DMS114 treated with DMSO at 0.1 percent for 48 hours (cell line): ENCODE results near the gene GNL3L.
A peak's percentile ranks its signal among the peaks of the same experiment; 100 is the strongest.
"Not testable (repeated sequence)": the region's sequence is repeated elsewhere in the genome, so short reads cannot be mapped to it uniquely, and the experiment has no call there.

Source experiments
- DNase-seq: peaks from one replicate; lab custom pipeline; 2025; ENCODE audit not compliant: unreplicated experiment; lab: John Stamatoyannopoulos, UW

The GNL3L gene, protein sequence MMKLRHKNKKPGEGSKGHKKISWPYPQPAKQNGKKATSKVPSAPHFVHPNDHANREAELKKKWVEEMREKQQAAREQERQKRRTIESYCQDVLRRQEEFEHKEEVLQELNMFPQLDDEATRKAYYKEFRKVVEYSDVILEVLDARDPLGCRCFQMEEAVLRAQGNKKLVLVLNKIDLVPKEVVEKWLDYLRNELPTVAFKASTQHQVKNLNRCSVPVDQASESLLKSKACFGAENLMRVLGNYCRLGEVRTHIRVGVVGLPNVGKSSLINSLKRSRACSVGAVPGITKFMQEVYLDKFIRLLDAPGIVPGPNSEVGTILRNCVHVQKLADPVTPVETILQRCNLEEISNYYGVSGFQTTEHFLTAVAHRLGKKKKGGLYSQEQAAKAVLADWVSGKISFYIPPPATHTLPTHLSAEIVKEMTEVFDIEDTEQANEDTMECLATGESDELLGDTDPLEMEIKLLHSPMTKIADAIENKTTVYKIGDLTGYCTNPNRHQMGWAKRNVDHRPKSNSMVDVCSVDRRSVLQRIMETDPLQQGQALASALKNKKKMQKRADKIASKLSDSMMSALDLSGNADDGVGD

DNA sequence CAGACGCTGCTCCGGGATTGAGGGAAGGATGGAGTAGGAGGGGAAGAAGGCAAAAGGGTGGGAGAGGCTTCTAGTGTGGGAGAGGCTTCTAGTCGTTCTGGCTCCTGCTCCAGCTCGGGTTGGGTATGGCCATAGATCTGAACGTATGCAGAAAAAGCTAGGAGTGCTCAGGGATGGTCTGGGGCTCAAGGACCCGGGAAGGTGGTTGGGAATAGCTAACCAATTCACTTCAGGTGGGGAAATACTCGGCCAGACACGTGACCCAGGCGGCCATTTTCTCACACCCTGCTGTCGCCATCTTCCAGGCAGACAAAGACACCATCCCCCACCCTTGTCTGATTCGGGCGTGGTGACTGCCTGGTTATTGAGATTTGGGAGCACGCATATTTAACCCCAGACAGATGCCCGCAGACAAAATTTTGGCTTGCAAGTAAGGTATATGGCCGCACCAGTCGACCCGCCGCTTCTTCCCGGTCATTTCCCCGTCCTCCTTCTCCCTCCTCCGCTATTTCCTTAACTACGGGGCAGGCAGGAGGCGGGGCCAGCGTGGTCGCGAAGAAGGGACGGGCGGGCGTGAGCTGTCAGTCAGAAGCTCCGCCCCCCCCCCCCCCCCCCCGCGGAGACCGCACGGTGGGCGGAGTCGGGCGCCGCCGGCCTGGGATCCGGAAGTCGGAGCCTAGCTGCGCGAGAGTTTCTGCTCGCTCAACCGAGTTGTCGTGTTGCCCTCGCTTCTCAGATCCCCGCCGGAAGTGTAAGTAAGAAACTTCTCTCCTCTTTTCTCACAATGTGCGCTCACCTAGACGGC, at the start of gene GNL3L:
Gene GNL3L, plus strand, starts transcription at position 668 of the 805 bp plus-strand sequence. CDS start 2,348 bp downstream, outside the sequence.
- DNase-seq: peak; percentile 74

DNA sequence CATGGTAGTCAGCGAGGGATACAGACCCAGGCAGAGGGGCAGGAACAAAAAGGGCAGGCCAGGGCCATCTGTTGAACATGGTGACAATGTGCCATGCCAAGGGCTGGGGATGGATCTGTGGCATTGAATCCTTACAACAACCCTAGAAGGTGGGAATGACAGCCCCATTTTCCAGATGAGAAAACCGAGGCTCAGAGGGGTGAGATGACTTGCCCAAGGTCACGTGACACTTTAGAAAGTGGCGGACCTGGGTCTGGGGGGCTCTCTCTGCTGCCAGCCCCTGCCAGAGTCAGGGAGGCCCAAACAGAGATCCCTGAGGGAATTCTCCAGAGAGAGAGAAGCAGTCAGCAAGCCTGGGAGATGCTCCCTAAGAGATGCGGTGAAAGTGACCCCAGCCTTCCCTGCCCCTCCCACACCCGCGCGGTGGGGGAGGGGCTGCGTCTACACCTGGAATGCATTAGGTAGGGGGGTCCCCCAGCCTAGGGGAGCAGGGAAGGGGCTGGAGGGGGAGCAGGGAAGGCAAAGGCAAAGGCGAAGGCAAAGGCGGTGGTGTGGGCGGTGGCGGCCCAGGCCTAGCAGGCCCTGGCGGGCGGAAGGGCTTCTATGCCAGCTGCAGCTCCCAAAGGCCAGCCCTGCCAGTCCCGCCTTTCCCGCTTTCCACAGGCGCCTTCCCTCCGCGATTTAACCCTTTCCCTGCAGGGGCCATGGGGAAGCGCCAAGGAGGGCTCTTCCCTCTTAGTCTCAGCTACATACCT, 47.0 kb upstream of the GNL3L start:
- DNase-seq: no peak

DNA sequence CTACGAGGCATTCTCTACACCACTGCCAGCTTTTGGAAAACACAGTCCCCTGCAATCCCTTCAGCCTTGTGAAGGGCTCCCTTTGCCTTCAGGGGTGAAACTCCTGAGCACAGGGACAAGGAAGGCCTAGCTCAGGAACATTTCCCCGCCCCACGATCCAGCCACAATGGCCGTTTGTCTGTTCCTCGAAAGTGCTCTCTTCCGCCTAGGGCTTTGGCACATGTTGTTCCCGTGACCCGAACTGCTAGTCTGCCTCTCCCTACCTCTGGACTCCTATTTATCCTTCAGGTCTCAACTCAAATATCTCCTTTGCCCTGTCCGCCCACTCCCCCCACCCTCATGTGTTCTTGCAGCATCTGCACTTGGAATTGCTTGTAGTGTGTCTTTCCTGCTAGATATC, 46.1 kb upstream of the GNL3L start:
- no peak for DNase-seq

DNA sequence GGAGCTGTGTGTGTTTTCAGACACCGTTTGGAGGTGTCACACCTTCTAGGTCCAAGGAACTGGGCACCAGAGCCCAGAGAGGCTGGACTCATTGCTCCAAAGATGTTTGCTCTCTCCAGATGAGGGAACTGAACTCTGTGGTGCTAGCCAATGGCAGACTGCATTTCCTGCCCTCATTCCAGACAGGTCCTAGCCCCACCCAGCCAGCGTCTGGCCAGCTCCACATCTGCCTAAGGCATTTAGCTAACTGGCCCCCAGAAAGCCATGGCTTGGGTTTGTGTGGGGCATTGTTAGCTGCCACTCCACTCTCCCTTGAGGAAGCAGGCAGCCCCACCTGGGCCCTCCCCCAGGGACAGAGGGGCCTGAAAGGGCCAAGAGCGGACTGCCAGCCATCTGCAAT, 45.4 kb upstream of the GNL3L start:
- DNase-seq: no peak

DNA sequence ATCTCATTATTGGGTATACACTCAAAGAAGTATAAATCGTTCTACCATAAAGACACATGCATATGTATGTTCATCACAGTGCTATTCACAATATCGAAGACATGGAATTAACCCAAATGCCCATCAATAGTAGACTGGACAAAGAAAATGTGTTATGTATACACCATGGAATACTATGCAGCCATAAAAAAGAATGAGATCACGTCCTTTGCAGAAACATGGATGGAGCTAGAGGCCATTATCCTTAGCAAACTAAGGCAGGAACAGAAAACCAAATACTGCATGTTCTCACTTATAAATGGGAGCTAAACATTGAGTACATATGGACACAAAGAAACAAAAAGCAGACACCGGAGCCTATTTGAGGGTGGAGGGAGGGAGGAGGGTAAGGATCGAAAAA, 40.2 kb upstream of the GNL3L start:
- not testable (repeated sequence) for DNase-seq

DNA sequence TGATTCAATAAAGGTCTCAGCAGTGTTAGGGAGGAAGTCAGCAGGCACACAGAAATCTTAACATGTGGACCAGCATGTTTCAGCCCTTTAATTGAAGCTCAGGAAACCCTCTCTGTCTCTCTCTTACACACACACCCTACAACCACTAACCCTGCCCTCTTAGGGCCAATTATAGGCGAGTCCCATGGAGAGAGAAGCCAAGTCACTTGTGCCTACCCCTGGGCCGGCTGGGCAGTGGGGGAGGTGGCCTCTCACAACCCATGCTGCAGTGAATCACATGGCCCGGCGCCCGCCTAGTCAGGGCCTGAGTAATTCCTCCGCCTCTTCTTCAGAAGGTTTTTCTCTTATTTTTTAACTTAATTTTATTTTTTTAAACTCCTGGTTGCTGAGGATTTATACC, 37.7 kb upstream of the GNL3L start:
- no peak for DNase-seq

DNA sequence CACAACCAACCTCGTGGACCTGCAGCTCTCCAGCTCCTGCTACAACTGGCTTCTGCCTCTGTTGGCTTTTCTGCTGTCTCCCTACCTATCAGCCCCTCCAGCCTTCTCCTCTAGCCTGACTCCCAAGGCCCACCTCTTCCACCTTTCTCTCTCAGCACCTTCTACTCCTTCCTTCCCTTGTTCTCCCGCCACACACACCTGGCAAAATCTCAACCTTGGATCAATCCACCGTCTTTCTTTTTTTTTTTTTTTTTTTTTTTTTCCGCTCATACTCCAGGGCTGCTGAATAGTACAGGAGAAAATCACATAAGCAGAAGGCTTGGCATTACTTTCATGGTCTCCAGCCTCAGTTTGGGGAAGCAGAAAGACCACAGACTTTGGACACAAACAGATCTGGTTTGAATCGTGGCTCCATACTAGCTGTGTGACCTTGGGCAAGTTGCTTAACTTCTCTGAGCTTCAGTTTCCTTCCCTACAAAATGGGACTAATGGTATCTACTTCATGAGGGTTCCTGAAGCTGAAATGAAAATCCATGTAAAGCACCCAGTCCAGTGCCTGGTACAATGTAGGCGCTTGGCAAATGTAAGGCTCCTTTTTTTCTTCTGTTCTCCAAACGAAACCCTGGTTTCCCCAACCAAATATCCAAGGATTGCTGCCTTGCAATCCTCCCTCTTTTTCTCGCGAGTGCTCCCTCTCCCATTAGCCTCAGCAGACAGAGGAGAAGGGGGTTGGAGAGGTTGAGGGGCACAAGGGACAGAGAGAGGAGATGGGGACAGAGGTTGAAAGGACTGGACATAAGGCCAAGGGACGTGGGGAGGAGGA, 35.6 kb upstream of the GNL3L start:
- DNase-seq: no peak

DNA sequence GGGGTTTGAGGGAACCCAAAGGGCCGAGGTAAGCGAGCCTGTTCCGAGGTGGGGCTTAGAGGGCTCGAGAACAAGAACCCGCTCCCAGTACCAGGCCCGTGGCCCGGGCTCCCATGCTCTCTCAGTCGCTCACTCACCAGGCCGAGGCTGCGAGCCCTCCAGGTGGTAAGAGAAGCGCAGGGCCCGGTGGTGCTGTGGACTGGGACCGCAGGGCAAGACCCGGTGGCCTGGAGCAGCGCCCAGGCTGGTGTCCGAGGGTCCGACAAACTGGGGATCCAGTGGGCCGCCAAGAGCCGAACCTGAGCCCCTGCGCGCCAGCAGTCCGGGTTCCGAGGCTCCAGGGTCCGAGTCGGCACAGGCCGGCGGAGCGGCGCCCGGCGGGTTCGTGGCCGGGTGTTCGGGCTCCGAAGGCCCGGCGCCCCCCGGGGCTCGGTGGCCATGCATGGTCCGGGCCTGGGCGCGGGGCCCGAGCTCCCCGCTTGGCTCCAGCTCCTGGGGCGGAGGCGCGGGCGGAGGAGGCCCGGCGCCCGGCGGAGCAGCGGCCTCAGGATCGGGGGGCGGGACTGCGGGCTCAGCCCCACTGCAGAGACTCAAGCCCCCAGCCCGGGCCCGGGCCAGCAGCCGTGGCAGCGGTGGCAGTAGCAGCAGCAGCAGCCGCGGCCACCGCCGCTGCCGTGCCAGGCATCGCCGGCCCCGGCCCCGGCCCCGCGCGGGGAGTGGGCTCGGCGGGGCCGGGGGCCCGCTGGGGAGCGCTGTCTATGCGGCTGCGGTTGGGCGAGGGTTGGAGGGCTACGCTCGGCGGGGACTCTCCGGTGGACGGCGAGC, 34.8 kb upstream of the GNL3L start:
- no peak for DNase-seq

DNA sequence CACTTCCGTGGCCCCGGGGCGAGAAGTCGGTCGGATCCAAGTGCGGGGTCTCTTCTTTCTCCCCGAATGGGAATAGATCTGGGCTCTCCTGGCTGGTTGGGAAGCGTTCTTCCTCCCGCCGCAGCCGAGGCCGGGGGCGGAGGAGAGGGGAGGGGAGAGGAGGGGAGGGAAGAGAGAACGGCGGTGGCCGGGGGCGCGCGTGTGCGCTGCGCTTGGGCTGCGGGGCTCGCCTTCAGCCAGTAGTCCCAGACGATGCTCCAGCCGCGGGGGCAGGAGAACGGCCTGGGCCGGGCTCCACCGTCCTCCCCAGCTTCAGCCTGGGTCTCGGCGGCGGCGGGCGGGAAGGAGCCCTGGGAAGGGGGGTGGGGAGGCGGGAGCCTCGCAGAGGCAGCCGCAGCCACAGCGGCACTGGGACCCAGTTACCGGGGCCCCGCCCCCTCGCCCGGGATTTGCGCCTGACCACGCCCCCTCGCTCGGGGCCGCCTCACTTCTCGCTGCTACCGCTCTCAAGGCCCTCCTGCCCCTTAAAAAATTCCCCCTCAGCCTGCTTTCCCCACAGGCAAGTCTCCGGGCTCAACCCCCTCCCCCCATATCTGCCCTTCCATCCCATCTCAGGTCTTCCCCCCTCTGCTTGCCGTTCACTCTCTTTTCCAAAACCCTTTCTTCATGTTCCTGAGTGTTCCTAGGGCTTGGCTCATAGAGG, 34.1 kb upstream of the GNL3L start, which contains the start of gene FGD1:
Gene FGD1, minus strand, starts transcription at position 421 of the 703 bp plus-strand sequence. CDS start 802 bp downstream, outside the sequence.
- DNase-seq: peak; percentile 35

DNA sequence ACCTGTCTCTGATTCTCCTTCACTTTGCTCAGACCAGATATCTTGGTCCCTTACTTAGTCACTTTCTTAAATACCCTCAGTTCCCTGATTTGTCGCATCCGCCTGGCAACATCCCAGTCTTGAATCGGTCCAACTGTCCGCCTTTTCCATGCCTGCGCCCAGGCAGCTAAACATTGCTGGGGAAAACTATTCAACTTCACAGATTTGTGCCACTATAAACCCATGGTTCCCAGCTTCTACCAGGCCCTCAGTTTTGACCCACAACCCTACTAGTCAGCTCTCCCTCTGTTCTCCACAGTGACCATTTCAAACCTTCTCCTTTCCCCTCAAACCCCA, 33.5 kb upstream of the GNL3L start:
- no peak for DNase-seq

DNA sequence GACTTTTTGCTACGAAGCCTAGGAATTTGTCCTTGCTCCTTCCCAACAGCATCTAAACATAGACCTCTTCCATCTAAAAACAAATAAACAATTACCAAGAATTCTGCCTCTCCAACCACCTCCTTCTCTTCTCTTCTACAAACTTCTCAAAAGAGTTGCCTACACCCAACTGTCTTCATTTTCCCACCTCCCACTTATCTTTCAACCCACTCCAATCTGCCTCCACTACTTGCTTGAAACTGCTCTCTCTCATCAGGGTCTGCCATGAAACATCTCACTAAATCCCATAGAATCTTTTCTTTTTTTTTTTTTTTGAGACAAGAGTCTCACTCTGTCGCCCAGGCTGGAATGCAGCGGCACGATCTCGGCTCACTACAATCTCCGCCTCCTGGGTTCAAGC, 33.1 kb upstream of the GNL3L start:
- DNase-seq: no peak

DNA sequence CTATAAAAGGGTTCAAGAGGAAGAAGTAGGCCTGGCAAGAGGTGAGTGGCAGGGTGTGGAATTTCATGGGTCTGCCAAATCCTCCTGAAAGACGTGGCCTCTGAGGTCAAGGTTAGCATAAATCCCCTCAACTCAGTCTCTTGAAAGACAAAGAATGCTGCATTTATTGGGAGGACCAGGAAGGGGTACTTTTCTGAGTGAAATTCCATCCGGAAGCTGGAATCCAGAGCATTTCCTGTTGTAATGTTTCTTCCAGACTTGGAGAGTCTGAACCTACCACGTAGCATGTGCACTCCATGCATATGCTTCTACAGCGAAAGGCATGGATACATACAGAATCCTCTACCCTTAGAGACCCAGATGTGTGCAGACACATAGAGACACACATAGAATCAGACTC, 20.6 kb upstream of the GNL3L start:
- DNase-seq: no peak

DNA sequence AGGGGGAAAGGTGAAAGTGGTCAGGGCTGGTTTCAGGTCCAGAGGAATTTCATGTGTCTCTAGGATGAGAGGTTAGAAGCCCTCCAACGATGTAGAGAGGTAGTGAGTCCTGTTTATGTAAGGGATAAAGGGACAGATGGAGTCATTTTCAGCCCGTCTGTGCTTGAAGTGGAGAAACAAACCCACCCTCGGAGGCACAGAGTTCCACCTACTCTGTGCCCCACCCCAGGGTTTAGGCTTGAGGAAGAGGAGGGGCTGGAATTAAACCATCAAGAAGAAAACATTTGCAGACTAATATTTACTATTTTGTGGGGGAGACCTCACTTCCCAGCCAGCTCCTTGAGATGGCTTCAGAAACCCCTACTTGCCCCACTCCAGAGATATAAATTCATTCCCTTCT, 868 bp upstream of the GNL3L start:
- DNase-seq: no peak

DNA sequence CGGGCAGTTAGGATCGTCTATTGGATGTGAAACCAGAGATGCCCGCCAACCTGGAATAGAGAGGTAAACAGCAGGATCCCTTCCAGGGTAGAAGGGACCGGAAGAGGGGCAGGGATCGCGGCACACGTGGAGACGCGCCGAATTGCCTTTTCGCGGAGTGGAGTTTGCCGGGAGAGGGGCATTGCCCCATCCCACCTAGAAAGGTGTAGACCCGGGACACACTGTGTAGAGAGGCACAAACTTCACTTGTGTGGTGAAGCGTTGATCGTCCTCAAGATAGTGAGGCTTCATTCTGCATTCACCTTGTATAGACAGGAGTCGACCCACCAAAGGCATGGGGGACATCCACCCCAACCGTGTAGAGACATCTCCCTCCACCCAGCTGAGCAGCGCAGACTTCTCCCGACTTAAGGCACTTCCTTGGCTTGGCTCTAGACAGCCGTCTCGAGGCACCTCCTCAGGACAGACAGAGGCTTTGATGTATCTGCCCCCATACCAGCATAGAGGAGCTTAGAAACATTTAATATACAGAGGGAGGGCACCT, 410 bp downstream of the GNL3L start:
- DNase-seq: no peak

DNA sequence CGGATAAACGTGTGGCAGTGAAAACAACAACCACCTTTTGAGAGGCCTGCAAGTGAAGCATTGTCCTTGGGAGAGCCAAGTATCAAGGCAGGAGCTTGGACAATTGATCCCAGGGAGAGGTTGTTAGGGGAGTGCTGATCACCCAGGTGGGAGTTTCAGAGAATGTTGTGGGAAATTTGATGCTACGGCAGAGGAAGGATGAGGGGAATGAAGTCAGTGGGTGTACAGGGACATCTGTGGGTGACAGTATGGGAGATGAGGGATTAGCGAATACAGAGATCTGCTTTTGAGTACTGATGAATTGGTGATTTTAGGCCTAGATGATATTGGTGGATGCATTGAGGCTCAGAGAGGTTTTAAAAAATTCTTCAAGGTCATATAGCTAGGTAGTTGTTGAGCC, 4.3 kb downstream of the GNL3L start:
- no peak for DNase-seq

DNA sequence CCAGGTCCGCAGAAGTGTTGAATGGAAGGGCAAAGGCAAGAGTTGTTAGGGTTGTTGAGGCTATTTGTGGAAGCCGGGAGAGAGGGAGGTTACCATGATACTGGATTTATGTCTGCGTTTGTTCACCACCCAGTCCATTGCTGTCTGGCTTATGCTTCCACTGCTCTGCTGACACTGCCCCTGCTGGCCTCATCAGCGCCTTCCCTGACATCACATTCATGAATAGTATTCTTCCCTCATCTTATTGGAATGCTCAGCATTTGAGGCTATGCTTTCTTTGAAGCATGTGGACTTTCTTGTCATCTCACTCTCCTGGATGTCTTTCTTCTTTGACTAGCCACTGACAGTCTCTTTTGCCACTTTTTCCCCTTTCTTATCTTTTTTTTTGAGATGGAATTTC, 10.3 kb downstream of the GNL3L start:
- no peak for DNase-seq

DNA sequence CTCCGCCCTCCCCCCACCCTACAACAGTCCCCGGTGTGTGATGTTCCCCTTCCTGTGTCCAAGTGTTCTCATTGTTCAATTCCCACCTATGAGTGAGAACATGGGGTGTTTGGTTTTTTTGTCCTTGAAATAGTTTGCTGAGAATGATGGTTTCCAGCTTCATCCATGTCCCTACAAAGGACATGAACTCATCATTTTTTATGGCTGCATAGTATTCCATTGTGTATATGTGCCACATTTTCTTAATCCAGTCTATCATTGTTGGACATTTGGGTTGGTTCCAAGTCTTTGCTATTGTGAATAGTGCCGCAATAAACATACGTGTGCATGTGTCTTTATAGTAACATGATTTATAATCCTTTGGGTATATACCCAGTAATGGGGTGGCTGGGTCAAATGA, 12.2 kb downstream of the GNL3L start:
- not testable (repeated sequence) for DNase-seq

DNA sequence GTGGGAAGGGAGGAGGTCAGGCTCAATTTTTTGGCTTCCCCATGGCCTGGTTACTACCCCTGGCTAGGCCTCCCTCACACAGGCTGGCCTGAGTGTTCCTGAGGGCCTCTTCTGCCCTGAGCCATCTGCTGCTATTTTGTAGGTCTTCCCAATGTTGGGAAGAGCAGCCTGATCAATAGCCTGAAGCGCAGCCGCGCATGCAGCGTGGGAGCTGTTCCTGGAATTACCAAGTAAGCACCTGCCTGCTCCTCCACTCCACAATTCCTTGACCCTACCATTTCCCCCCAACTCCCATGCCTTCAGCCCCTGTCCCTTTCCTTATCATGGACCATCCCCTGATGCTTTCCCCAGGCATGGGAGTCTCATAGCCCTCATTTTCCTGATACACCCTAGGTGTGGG, 20.8 kb downstream of the GNL3L start:
- DNase-seq: no peak

DNA sequence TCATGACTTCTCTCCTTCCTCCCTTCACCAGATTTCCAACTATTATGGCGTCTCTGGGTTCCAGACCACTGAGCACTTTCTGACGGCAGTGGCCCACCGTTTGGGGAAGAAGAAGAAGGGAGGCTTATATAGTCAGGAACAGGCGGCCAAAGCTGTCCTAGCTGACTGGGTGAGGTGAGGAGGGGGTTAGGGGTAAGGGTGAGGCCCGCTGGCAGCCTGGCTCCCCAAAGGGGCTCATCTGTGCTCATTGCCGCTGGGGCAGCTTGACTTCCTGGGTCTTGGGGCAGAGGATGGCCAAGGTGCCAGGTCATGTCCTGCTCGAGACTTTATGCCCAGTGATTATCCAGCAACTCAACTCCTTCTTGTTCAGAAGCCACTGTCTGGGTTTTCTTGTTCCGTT, 21.8 kb downstream of the GNL3L start:
- DNase-seq: no peak
